ENCODE results near the gene PGS1. TPM values are rescaled to one million over a fixed set of nuclear protein-coding genes. Genes with fewer than 3 reads are reported as not detected.

The PGS1 gene
- total and polyA plus RNA-seq, 10 of the 15 experiments (the other 5 are each of a cell fraction or from before 2014, with no cell fraction given), result 1.3 to 37.6 (median 27.4) TPM

DNA sequence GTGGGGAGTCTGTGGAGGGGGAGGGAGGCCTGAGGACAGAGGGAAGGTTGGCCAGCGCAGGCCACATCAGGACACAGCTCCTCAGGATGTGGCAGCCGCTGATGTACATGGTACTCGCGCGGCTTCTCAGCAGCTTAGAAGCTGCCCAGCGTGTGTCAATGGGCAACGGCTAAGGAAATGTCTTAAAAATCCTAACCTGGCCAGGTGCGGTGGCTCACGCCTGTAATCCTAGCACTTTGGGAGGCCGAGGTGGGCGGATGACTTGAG is 53.2 kb downstream of the PGS1 start:
- ChIA-PET SMC1A (ENCODE audit: uncharacterized antibody, unreplicated experiment) (interaction anchor here (1.3 kb wide), 1 partner anchor 346 kb away, joined by 3 read pairs; no protein-coding TSS in a partner anchor), POLR2A (no interaction called here)
- 84% methylated on average over 11 of the region's 11 CpGs for WGBS (ENCODE audit: insufficient coverage, insufficient replicate concordance, low lambda C conversion rate, missing lambda C conversion rate)

DNA sequence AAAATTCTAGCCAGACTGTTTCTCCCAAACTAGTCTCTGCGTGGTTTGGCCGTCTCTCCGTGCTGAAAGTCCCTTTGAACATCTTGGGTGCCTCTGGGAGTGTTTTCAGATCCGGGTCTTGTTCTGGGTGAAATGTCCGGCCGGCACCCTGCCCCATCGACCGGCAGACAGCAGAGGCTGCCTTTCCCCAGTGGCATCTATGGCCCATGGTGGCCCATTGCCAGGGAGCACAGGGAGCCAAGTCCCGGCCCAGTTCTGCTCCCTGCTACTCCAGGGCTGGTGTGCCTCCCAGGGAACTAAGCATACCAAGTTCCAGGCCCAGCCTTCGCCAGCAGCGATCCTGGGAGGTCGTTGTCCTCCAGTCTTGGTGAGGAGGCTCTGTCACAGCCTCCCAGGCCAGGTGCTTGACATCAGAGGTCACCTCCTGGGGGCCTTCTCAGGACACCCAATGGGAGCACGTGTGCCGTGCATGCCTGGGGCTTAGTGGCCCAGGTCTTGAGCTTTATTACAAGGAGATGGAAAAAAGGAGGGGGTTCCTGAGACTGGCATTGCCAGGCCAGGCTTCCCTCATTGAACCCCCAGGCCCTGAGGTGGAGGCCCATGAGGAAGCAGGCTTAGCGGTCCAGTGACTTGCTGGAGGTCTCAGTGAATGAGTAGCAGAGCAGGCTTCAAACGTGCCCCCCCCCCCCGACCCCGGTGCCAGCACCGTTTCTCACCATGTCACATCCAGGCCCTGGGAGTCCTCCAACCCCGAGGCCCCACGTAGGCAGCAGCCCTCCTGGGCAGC is 54.0 kb downstream of the PGS1 start:
- BruUV-seq (replicated peaks), result no TSS peak

More for the DNA sequence above, 53.2 kb downstream of the PGS1 start:
- H3K4me2 ChIP-seq (ENCODE audit: control insufficient read depth, insufficient read depth), result no peak overlapping the region
- no peak for TF ChIP-seq CREB1 (IDR thresholded peaks at IDR 0.05; ENCODE audit: low read depth)
- no peak overlapping the region for H3K4me3 ChIP-seq
- intact Hi-C loops (cut with micrococcal nuclease; ENCODE audit: unreplicated experiment) (no loop called here), in situ Hi-C loops (cut with MboI) (no loop called here)
- no peak for ATAC-seq
- no peak overlapping the region for H3K9ac ChIP-seq (ENCODE audit: control insufficient read depth, insufficient read depth, low read length)
- H4K20me1 ChIP-seq (ENCODE audit: control insufficient read depth, insufficient read depth), result no peaks in the 10 kb centered on the region
- BruUV-seq (replicated peaks), result no TSS peak
- FAIRE-seq, result no peak
- DNase-seq (ENCODE audit: low read depth, low spot score), result no peak
- H3K36me3 ChIP-seq (ENCODE audit: control insufficient read depth in 2 of 2, insufficient read depth in 2 of 2, low read length in 1 of 2), result peaks cover 5 to 7% of the 10 kb centered on the region in 2 experiments; a peak in 3 of 4 replicates
- RAD21 ChIA-PET (ENCODE audit: unreplicated experiment), result no interaction called here
- no peaks in the 10 kb centered on the region for H3K27me3 ChIP-seq (replicated peaks in 1 of 2; ENCODE audit: control insufficient read depth in 2 of 2, insufficient read depth in 2 of 2, low read length in 1 of 2)
- no peak overlapping the region for H2AFZ ChIP-seq (ENCODE audit: control insufficient read depth, low read depth, low read length)
- no peaks in the 10 kb centered on the region for H3K4me1 ChIP-seq (ENCODE audit: control insufficient read depth, insufficient read depth, low read length)
- no peak overlapping the region for H3K27ac ChIP-seq (ENCODE audit: control insufficient read depth, insufficient read depth)
- H3K9me3 ChIP-seq (replicated peaks; ENCODE audit: control insufficient read depth, insufficient read depth, low read length), result no peaks in the 10 kb centered on the region
- CTCF ChIA-PET, result interaction anchor here (1.1 kb wide), 1 partner anchor 12 kb away, joined by 3 read pairs; no protein-coding TSS in a partner anchor
- no peaks in the 10 kb centered on the region for H3K79me2 ChIP-seq (ENCODE audit: control insufficient read depth, insufficient read depth, low read length)

More for the DNA sequence above, 54.0 kb downstream of the PGS1 start:
- TF ChIP-seq POLR2AphosphoS2 (IDR thresholded peaks at IDR 0.05; ENCODE audit: low read depth, low read length), result no peak
- no peak for TF ChIP-seq RB1 (IDR thresholded peaks at IDR 0.05; ENCODE audit: borderline replicate concordance)
- no peak for TF ChIP-seq NFYB (IDR thresholded peaks at IDR 0.05; ENCODE audit: insufficient read depth, low read depth, low read length)
- TF ChIP-seq, protein P1, sequence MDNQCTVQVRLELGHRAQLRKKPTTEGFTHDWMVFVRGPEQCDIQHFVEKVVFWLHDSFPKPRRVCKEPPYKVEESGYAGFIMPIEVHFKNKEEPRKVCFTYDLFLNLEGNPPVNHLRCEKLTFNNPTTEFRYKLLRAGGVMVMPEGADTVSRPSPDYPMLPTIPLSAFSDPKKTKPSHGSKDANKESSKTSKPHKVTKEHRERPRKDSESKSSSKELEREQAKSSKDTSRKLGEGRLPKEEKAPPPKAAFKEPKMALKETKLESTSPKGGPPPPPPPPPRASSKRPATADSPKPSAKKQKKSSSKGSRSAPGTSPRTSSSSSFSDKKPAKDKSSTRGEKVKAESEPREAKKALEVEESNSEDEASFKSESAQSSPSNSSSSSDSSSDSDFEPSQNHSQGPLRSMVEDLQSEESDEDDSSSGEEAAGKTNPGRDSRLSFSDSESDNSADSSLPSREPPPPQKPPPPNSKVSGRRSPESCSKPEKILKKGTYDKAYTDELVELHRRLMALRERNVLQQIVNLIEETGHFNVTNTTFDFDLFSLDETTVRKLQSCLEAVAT (IDR thresholded peaks at IDR 0.05), result no peak
- TF ChIP-seq TARDBP (IDR thresholded peaks at IDR 0.05; ENCODE audit: borderline replicate concordance), result no peak
- no peak for TF ChIP-seq ASH2L (IDR thresholded peaks at IDR 0.05; ENCODE audit: borderline replicate concordance, low read depth)
- TF ChIP-seq HCFC1 (IDR thresholded peaks at IDR 0.05; ENCODE audit: low read length), result no peak
- TF ChIP-seq CREM (IDR thresholded peaks at IDR 0.05; ENCODE audit: low read depth), result no peak
- no peak for TF ChIP-seq LARP7 (IDR thresholded peaks at IDR 0.05)
- no peak for TF ChIP-seq RUNX3 (IDR thresholded peaks at IDR 0.05; ENCODE audit: low read length)
- TF ChIP-seq ZSCAN29 (IDR thresholded peaks at IDR 0.05), result no peak
- no peaks in the 10 kb centered on the region for H3K27me3 ChIP-seq (replicated peaks in 1 of 2; ENCODE audit: control insufficient read depth in 2 of 2, insufficient read depth in 2 of 2, low read length in 1 of 2)
- no peak overlapping the region for H3K27ac ChIP-seq (ENCODE audit: control insufficient read depth, insufficient read depth)
- 57% methylated on average over 21 of the region's 21 CpGs for WGBS (ENCODE audit: insufficient coverage, insufficient replicate concordance, low lambda C conversion rate, missing lambda C conversion rate)
- RAD21 ChIA-PET (ENCODE audit: unreplicated experiment), result interaction anchor here (1.1 kb wide), 1 partner anchor 11 kb away, joined by 3 read pairs; no protein-coding TSS in a partner anchor
- no peaks in the 10 kb centered on the region for H3K9me3 ChIP-seq (replicated peaks; ENCODE audit: control insufficient read depth, insufficient read depth, low read length)
- H3K4me1 ChIP-seq (ENCODE audit: control insufficient read depth, insufficient read depth, low read length), result no peaks in the 10 kb centered on the region
- DNase-seq (ENCODE audit: low read depth, low spot score) (no peak), ATAC-seq (no peak), FAIRE-seq (no peak)
- H3K36me3 ChIP-seq (ENCODE audit: control insufficient read depth in 2 of 2, insufficient read depth in 2 of 2, low read length in 1 of 2), result peaks cover 0 to 4% of the 10 kb centered on the region in 2 experiments; a peak in 3 of 4 replicates
- H3K4me3 ChIP-seq, result no peak overlapping the region
- intact Hi-C loops (cut with micrococcal nuclease; ENCODE audit: unreplicated experiment) (no loop called here), in situ Hi-C loops (cut with MboI) (no loop called here)
- no peak overlapping the region for H3K4me2 ChIP-seq (ENCODE audit: control insufficient read depth, insufficient read depth)
- SMC1A ChIA-PET (ENCODE audit: uncharacterized antibody, unreplicated experiment), result interaction anchor here (1.3 kb wide), 1 partner anchor 347 kb away, joined by 3 read pairs; no protein-coding TSS in a partner anchor
- POLR2A ChIA-PET, result no interaction called here
- H2AFZ ChIP-seq (ENCODE audit: control insufficient read depth, low read depth, low read length), result no peak overlapping the region
- no peaks in the 10 kb centered on the region for H4K20me1 ChIP-seq (ENCODE audit: control insufficient read depth, insufficient read depth)
- CTCF ChIA-PET, result no interaction called here
- no peak overlapping the region for H3K9ac ChIP-seq (ENCODE audit: control insufficient read depth, insufficient read depth, low read length)
- H3K79me2 ChIP-seq (ENCODE audit: control insufficient read depth, insufficient read depth, low read length), result no peaks in the 10 kb centered on the region
